ENCODE results near the gene PTPN6. TPM values are rescaled to one million over a fixed set of nuclear protein-coding genes. Genes with fewer than 3 reads are reported as not detected.

PTPN6 gene
- total and polyA plus RNA-seq, 10 of the 15 experiments (the other 5 are each of a cell fraction or from before 2014, with no cell fraction given): 229 to 457 (median 370) TPM

- TF ChIP-seq EGR1 (IDR thresholded peaks at IDR 0.05; ENCODE audit: borderline replicate concordance in 1 of 2, low read depth in 2 of 2, low read length in 2 of 2) (no peak), NBN (IDR thresholded peaks at IDR 0.05) (peak; percentile 50), NR2C2 (IDR thresholded peaks at IDR 0.05; ENCODE audit: borderline replicate concordance, control insufficient read depth, insufficient read length, low read depth) (no peak), TARDBP (IDR thresholded peaks at IDR 0.05; ENCODE audit: borderline replicate concordance) (no peak), EED (IDR thresholded peaks at IDR 0.05; ENCODE audit: low read depth) (no peak), MEF2A (IDR thresholded peaks at IDR 0.05; ENCODE audit: insufficient read depth, low read depth, low read length) (no peak), SUPT20H (IDR thresholded peaks at IDR 0.05; ENCODE audit: borderline replicate concordance, control insufficient read depth, low read depth, low read length) (no peak), CHD4 (IDR thresholded peaks at IDR 0.05) (no peak), DPF2 (IDR thresholded peaks at IDR 0.05) (no peak), TAF1 (IDR thresholded peaks at IDR 0.05; ENCODE audit: borderline replicate concordance, low read depth, low read length) (no peak), CTCF (IDR thresholded peaks at IDR 0.05 in 2 of 3, conservative IDR thresholded peaks at IDR 0.05 in 1 of 3; ENCODE audit: control insufficient read depth in 2 of 3, extremely low read depth in 1 of 3, insufficient read depth in 1 of 3, low read depth in 3 of 3, low read length in 3 of 3) (no peak), ZNF274 (IDR thresholded peaks at IDR 0.05; ENCODE audit: insufficient read depth, insufficient read length) (no peak), MEF2B (IDR thresholded peaks at IDR 0.05; ENCODE audit: partially characterized antibody, poor library complexity, severe bottlenecking) (peak; percentile 22), KDM1A (IDR thresholded peaks at IDR 0.05; ENCODE audit: borderline replicate concordance) (no peak), SREBF1 (IDR thresholded peaks at IDR 0.05; ENCODE audit: low read length) (no peak), KLF5 (IDR thresholded peaks at IDR 0.05; ENCODE audit: partially characterized antibody) (no peak), SREBF2 (IDR thresholded peaks at IDR 0.05; ENCODE audit: low read length) (no peak), RELA (IDR thresholded peaks at IDR 0.05; ENCODE audit: borderline replicate concordance, partially characterized antibody) (no peak), CHD2 (IDR thresholded peaks at IDR 0.05; ENCODE audit: borderline replicate concordance, low read depth, low read length) (no peak)
- TF ChIP-seq, protein P1, sequence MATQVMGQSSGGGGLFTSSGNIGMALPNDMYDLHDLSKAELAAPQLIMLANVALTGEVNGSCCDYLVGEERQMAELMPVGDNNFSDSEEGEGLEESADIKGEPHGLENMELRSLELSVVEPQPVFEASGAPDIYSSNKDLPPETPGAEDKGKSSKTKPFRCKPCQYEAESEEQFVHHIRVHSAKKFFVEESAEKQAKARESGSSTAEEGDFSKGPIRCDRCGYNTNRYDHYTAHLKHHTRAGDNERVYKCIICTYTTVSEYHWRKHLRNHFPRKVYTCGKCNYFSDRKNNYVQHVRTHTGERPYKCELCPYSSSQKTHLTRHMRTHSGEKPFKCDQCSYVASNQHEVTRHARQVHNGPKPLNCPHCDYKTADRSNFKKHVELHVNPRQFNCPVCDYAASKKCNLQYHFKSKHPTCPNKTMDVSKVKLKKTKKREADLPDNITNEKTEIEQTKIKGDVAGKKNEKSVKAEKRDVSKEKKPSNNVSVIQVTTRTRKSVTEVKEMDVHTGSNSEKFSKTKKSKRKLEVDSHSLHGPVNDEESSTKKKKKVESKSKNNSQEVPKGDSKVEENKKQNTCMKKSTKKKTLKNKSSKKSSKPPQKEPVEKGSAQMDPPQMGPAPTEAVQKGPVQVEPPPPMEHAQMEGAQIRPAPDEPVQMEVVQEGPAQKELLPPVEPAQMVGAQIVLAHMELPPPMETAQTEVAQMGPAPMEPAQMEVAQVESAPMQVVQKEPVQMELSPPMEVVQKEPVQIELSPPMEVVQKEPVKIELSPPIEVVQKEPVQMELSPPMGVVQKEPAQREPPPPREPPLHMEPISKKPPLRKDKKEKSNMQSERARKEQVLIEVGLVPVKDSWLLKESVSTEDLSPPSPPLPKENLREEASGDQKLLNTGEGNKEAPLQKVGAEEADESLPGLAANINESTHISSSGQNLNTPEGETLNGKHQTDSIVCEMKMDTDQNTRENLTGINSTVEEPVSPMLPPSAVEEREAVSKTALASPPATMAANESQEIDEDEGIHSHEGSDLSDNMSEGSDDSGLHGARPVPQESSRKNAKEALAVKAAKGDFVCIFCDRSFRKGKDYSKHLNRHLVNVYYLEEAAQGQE (IDR thresholded peaks at IDR 0.05; ENCODE audit: low read depth, low read length): no peak
- TF ChIP-seq, protein P2, sequence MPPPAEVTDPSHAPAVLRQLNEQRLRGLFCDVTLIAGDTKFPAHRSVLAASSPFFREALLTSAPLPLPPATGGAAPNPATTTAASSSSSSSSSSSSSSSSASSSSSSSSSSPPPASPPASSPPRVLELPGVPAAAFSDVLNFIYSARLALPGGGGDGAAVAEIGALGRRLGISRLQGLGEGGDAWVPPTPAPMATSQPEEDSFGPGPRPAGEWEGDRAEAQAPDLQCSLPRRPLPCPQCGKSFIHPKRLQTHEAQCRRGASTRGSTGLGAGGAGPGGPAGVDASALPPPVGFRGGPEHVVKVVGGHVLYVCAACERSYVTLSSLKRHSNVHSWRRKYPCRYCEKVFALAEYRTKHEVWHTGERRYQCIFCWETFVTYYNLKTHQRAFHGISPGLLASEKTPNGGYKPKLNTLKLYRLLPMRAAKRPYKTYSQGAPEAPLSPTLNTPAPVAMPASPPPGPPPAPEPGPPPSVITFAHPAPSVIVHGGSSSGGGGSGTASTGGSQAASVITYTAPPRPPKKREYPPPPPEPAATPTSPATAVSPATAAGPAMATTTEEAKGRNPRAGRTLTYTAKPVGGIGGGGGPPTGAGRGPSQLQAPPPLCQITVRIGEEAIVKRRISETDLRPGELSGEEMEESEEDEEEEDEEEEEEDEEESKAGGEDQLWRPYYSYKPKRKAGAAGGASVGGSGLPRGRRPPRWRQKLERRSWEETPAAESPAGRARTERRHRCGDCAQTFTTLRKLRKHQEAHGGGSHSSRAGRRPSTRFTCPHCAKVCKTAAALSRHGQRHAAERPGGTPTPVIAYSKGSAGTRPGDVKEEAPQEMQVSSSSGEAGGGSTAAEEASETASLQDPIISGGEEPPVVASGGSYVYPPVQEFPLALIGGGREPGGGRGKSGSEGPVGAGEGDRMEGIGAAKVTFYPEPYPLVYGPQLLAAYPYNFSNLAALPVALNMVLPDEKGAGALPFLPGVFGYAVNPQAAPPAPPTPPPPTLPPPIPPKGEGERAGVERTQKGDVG (CRISPR knock-in tag; IDR thresholded peaks at IDR 0.05): no peak
Observed at GRCh38 chr12:6936636-6937480, 14.3 kb upstream of the PTPN6 start (continued).

Data from GM12878 (cell line).